ENCODE data around the gene MAGI3.
"Not testable (repeated sequence)": the region's sequence is repeated elsewhere in the genome, so short reads cannot be mapped to it uniquely, and the experiment has no call there.

Gene MAGI3

DNA sequence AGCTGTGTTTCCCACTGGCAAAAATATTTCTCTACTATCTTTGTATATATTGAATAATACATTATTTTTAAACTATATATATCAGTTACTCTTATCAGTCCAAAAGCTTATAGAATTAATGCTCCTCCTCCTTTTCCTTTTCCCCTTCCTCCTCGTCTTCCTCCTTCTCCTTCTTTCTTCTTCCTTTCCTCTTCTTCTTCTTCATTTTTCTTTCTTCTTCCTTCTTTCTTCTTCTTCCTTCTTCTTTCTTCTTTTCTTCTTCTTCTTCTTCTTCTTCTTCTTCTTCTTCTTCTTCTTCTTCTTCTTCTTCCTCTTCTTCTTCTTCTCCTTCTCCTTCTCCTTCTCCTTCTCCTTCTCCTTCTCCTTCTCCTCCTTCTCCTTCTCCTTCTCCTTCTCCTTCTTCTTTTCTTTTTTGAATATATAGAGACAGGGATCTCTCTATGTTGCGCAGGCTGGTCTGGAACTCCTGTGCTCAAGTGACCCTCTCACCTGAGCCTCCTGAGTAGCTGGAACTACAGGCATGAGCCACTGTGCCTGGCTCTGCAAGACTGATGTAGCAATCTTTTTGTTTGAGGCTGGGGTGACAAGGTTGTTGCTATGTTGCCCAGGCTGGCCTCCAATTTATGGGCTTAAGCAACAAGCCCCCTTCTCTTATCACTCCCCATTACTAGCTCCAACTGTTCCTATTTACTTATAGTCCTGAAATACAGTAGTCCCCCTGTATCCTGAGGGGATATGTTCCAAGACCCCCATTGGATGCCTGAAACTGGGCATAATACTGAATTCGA is 47.4 kb downstream of the MAGI3 start:
- H3K4me3 ChIP-seq = no peak overlapping the region

DNA sequence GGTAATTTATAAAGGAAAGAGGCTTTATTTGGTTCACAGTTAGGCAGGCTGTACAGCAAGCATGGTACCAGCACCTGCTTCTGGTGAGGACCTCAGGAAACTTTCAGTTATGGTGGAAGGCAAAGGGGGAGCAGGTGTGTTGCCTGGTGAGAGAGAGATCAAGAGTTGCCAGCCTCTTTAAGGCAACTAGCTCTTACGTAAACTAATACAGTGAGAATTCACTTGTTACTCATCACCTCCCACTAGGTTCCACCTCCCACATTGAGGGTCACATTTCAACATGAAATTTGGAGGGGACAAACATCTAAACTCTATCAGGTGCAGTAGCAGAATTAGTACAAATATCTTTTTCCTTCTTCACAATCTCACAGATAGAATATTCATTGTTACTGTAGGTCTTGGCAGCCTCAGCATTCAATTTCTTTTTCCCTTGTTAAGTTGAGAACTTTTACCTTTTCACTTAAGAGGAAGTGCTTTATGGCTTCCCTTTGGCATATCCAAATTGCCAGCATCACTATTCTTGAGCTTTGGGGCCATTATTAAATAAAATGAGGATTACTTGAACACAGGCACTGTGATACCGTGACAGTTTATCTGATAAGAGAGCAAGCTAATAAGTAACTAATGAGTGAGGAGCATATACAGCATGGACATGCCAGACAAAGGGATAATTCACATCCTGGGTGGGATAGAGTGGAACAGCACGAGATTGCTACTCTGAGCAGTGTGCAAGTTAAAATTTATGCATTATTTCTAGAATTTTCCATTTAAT is 48.4 kb downstream of the MAGI3 start:
- no peak overlapping the region for H3K27ac ChIP-seq
- no peak overlapping the region for H3K4me3 ChIP-seq

More for the DNA sequence above, 47.4 kb downstream of the MAGI3 start:
- H3K27ac ChIP-seq = no peak overlapping the region

DNA sequence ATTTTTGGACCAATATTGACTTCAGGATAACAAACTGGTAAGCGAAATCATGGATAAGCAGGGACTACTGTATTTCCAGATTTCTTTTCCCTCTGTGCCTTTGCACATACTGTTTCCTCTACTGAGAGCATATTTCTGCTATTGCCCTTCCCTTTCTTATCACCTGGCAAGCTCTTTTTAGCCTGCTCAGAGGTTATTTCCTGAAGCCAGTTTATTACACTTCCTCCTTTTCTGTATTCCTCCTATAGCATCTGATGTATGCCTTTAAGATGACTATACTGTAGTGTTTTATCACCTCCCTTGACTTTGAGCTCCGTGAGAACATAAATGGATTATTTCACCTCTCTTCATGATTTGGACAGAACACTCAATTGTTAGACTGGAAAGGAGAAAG is 49.0 kb downstream of the MAGI3 start:
- H3K27ac ChIP-seq = no peak overlapping the region

DNA sequence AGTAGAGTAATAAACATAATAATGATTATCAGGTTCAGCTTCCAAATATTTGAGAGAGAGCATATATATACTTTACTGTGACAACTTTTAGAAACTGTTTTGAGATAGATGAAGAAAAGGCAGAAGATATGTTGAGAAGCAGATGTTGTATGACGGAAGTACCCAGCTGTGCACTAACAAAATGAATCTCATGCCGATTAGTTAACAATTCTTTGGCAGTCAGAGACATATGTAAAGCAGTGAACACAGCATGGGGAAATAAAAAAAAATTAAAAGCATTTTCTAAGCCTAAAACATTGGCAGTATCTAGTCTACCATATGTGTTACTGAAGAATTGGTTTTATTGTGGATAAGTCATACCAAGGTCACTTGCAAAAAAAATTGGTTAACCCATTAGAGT is 51.8 kb downstream of the MAGI3 start:
- Histone ChIP-seq H3K4me3 (no peak overlapping the region), H3K27ac (no peak overlapping the region)

More for the DNA sequence above, 49.0 kb downstream of the MAGI3 start:
- H3K4me3 ChIP-seq = no peak overlapping the region

DNA sequence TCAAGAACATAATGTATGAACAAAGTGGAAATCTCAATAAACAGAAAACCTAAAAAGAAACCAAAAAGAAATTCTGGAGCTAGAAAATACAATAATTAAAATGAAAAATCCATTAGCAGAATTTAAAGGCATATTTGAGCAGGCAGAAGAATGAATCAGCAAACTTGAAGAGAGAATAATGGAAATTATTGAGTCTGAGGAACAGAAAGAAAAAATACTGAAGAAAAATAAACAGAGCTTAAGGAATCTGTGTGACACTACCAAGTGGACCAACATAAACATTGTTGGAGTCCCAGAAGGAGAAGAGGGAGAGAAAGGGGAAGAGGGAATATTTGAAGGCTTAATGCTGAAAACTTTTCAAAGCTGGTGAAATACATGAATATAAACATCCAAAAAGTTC is 54.5 kb downstream of the MAGI3 start:
- H3K27ac ChIP-seq = no peak overlapping the region
- H3K4me3 ChIP-seq = no peak overlapping the region

DNA sequence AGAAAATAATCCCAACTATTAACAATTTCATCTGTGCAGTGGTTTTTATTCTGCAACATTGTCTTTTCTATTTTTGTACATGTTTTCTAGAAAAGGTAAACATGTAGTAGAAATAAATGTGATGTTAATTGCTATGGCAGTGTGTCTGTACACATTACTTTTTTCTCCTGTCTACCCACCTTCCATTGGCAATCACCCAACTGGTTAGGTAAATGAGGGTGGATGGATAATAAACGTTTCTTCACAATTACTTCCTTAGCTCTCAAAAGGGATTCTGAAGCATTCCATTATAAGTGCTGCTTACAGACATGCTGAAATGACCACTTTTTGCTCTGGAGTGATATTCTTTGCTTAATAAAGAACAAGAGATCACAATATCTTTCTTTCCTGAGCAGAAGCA is 61.4 kb downstream of the MAGI3 start:
- Histone ChIP-seq H3K27ac (no peak overlapping the region), H3K4me3 (no peak overlapping the region)

DNA sequence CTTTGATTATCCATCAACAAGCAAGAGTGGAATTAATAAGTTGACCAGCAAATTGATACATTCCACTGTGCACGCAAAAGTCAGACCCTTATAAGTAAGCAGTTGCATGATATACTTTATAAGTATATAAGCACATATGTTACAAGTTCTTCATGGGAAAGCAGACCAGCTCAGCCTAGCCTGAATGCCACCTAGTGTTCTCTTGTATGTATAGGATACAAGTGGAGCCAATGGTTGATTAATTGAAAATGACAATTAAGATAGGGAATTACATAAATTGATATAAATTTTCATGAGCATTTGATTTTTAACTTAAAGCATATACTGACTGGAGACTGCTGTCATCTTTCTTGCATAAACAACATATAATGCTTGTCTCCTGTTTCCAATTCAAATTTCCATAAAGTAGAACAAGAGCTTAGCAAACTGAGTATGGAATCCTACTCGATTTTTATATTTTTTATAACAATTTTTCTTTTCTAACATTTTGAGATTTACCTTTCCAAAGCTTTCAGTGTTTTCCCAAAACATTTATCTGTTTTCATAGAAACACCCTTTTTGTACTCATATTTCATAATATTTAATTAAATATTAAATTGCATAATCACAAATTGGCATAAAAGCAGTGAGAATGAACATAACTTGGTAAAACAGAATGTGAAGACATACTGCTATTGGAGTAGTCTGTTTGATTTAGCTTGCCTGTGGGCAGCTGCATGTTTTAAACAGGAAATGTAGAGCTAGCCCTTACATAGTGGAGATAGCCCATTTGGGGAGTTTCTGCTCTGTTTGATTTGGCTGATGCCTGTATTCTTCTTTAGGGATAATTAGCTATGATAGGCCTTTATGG is 62.8 kb downstream of the MAGI3 start:
- H3K27ac ChIP-seq = peak overlapping the region in 3 of 21 experiments; percentile 11 to 41 (median 24)
- H3K4me3 ChIP-seq = no peak overlapping the region

DNA sequence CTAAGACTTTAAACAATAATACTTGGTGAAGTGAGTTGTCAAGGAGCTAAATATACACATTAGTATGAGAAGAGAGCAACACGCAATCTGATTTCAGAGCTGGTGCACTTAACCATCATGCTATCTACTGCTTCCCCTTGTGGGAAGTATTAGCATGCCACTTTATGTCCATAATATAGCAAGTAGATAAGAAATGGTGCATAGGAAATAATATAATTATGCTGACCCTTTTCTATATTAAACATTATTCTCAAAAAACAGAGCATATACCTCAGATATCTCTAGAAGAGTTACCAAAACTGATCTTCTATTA is 63.4 kb downstream of the MAGI3 start:
- H3K4me3 ChIP-seq = no peak overlapping the region
- H3K27ac ChIP-seq = no peak overlapping the region

DNA sequence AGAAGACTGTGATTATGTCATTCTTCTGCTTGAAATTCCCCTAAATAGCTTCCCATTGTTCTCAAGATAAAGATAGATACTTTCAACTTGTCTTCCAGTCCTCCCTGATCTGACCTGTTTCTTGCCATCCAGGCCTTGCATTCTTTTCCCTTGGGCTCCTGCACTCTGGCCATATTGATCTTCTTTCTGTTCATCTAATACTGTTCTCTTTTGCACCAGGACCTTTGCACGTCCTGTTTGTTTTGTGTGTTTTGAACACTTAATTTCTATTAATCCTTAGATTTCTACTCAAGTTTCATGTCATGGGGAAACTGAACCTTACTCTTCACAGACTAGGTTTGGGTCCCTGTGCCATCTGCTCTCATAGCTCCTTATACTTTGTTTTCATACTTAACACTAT is 65.1 kb downstream of the MAGI3 start:
- Histone ChIP-seq H3K27ac (no peak overlapping the region), H3K4me3 (no peak overlapping the region)

DNA sequence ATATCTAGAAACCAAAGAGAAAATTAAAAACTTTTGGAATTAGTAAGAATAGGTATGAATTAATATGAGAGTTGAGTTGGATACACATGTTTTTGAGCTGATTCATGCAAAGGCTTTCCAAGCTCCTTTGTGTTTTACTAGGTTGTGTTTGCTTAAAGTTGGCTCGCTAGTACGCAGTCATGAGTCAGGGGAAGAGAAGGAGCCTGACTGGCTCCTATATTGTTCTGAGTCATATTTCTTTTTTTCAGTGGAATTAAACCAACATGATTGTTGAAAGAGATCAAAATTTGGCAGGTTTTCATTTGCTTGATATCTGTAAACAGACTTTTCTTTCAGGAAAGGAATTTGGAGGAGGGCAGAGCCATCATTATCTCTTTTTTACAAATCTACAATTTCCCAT is 66.7 kb downstream of the MAGI3 start:
- Histone ChIP-seq H3K27ac (peak overlapping the region in 3 of 21 experiments; percentile 26 to 33 (median 32)), H3K4me3 (no peak overlapping the region)

DNA sequence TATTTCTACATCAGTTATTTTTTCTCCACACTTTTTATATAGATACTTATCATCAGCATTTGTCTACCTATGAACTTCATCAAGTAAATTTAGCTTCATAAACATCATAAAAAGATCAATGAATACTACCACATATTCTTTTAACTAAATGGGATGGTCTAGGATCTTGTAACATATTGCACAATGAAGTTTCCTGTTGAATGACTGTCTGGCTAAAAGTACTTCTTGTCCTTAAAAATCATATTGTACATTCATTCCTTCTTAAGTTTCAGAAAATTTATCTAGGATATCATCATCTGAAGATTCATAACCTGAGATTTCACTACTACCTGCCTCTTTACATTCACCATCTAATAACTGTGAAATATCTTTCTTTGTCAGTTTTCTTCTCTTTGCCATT is 69.0 kb downstream of the MAGI3 start:
- Histone ChIP-seq H3K4me3 (no peak overlapping the region), H3K27ac (no peak overlapping the region)

DNA sequence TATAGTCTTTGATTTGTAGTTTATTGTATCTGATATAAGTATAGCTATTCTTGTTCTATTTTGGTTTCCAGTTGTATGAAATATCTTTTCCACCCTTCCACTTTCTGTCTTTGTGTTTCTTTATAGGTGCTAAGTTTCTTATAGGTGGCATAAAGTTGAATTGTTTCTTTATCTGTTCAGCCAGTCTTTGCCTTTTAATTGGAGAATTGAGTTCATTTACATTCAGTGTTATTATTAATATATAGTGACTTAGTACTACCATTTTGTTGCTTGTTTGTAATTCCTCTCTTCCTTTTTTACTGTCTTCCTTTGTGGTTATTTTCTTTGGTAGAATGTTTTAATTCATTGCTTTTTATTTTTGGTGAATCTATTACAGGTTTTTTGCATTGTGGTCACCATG is 77.7 kb downstream of the MAGI3 start:
- no peak overlapping the region for H3K4me3 ChIP-seq

DNA sequence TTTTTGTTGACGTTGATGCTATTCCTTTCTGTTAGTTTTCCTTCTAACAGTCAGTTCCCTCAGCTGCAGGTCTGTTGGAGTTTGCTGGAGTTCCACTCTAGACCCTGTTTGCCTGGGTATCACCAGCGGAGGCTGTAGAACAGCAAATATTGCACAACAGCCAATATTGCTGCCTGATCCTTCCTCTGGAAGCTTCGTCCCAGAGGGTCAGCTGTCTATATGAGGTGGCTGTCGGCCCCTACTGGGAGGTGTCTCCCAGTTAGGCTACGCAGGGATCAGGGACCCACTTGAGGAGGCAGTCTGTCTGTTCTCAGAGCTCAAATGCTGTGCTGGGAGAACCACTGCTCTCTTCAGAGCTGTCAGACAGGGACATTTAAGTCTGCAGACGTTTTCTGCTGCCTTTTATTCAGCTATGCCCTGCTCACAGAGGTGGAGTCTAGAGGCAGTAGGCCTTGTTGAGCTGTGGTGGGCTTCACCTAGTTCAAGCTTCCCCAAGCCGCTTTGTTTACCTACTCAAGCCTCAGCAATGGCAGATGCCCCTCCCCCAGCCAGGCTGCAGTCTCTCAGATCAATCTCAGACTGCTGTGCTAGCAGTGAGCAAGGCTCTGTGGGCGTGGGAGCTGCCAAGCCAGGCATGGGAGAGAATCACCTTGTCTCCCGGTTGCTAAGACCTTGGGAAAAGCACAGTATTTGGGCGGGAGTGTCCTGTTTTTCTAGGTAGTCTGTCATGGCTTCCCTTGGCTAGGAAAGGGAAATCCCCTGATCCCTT is 88.3 kb downstream of the MAGI3 start:
- H3K4me3 ChIP-seq = not testable (repeated sequence)

More for the DNA sequence above, 77.7 kb downstream of the MAGI3 start:
- no peak overlapping the region for H3K27ac ChIP-seq

DNA sequence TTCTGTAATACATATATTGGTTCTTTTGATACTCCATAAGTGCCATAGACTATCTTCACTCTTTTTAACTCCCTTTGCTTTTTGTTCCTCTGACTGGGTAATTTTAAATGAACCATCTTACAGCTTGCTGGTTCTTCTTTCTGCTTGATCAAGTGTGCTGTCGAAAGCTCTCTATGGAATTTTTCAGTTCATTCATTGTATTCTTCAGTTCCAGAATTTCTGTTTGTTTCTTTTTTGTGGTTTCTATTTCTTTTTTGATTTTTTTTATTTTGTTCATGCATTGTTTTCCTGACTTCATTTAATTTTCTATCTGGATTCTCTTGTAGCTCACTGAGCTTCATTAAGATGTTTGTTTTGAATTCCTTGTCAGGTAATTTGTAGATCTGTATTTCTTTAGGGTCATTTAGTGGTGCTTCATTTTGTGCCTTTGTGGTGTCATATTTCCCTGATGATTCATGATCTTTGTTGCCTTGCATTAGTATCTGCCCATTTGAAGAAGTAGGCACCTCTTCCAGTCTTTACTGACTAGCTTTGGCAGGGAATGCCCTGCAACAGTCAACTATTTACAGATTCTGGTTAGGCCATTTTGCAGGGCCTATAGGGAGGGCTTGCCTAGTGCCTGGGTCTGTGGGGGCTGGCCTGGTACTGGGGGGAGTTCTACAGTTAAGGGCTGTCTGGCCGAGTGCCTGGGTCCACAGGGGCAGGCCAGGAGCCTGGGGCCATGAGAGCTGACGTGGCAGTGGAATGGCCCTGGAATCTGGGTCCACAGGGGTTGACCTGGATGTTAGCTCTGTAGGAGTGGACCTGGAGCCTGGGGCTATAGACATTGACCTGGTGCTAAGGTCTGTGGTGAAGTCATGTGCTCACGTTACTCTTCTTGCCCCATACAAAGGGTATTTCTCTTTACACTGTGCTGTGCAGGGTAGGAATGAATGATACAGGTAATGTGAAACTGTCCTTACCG is 89.7 kb downstream of the MAGI3 start:
- Histone ChIP-seq H3K27ac (no peak overlapping the region), H3K4me3 (no peak overlapping the region)

More for the DNA sequence above, 88.3 kb downstream of the MAGI3 start:
- H3K27ac ChIP-seq = not testable (repeated sequence)

DNA sequence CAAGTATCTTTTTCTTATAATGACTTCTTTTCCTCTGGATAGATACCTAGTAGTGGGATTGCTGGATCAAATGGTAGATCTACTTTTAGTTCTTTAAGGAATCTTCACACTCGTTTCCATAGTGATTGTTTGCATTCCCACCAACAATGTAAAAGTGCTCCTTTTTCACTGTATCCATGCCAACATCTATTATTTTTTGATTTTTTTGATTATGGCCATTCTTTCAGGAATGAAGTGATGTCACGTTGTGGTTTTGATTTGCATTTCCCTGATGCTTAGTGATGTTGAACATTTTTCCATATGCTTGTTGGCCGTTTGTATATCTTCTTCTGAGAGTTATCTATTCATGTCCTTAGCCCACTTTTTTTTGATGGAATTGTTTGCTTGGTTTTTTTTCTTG is 94.8 kb downstream of the MAGI3 start:
- not testable (repeated sequence) for H3K27ac ChIP-seq, H3K4me3 ChIP-seq

DNA sequence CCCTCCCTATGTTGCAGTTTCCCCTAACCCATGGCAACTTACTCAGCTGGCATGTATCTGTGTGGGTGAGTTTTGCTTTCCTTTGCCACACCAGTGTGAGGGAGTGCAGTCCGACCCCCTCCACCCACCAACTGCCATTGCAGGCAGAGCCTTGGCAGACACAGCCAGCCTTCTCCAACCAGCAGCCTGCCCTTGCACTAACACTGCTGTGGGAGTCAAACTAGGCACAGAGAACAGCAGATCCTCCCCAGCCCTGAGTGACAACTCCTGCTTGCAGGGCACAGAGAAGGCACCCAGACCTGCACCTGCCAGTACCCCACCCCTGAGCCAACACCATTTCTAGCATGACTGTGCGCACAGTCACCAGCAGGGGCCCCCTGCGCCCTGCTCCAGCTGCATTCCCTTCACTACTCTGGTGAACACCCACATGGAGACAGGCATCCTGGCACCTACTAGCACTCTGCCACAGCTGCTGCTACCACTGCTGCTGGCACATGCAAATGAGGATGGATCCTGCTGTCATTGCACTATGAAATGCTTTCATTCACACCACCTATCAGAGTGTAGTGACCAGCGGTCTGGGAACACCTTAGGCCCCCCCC is 98.4 kb downstream of the MAGI3 start:
- no peak overlapping the region for H3K27ac ChIP-seq
- H3K4me3 ChIP-seq = no peak overlapping the region

DNA sequence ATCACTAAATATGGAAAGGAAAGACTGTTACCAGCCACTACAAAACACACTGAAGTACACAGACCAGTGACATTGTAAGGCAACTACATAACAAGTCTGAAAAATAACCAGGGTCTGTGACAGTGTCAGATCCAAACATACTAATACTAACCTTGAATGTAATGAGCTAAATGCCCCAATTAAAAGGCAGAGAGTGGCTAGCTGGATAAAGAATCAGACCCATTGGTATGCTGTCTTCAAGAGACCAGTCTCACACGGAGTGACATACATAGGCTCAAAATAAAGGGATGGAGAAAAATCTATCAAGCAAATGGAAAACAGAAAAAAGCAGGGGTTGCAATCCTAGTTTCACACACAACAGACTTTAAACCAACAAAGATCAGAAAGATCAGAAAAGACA is 100.1 kb downstream of the MAGI3 start:
- Histone ChIP-seq H3K4me3 (no peak overlapping the region), H3K27ac (no peak overlapping the region)

DNA sequence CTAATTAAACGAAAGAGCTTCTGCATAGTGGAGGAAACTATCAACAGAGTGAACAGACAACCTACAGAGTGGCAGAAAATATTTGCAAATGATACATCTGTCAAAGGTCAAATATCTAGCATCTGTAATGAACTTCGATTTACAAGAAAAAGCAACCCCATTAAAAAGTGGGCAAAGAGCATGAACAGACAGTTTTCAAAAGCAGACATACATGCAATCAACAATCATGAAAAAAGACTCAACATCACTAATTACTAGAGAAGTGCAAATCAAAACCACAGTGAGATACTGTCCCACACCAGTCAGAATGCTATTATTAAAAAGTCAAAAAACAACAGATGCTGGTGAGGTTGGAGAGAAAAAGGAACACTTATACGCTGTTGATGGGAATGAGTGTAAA is 103.2 kb downstream of the MAGI3 start:
- Histone ChIP-seq H3K27ac (no peak overlapping the region), H3K4me3 (no peak overlapping the region)

All from skin epidermis (tissue), 12 donors.